PFSK-1 (cell line): ENCODE data around the gene TBC1D9.

Source experiments
- FOXP2 ChIP-seq: optimal IDR thresholded peaks from 2 replicates; pipeline ENCODE3; 2011; ENCODE audit warnings: borderline replicate concordance, control low read depth, inconsistent platforms; ENCODE audit not compliant: insufficient read depth; ENCODE audit errors: extremely low read length, extremely low read depth
- POLR2AphosphoS5 ChIP-seq: IDR thresholded peaks from 2 replicates; pipeline ENCODE4 v1.6.1; 2012; ENCODE audit warnings: low read depth, mild to moderate bottlenecking, control low read depth, low read length, moderate library complexity
- SIN3A ChIP-seq: IDR thresholded peaks from 2 replicates; pipeline ENCODE4 v1.6.1; 2012; ENCODE audit warnings: mild to moderate bottlenecking, low read length, moderate library complexity, borderline replicate concordance; ENCODE audit not compliant: insufficient read depth
- TAF1 ChIP-seq: IDR thresholded peaks from 2 replicates; pipeline ENCODE4 v1.6.1; 2012; ENCODE audit warnings: low read length, control low read depth, borderline replicate concordance; ENCODE audit not compliant: insufficient read depth
- TF ChIP-seq, protein P1 (sequence below), 2 experiments: IDR thresholded peaks; 2 replicates each; pipeline versions ENCODE4 v1.6.1 to v1.8.0; 2011 to 2012; ENCODE audit warnings: low read depth in 2 of 2, low read length in 2 of 2, control low read depth in 1 of 2, inconsistent platforms in 1 of 2, mild to moderate bottlenecking in 1 of 2, moderate library complexity in 1 of 2; ENCODE audit not compliant: insufficient read depth in 1 of 2

TBC1D9 gene

DNA sequence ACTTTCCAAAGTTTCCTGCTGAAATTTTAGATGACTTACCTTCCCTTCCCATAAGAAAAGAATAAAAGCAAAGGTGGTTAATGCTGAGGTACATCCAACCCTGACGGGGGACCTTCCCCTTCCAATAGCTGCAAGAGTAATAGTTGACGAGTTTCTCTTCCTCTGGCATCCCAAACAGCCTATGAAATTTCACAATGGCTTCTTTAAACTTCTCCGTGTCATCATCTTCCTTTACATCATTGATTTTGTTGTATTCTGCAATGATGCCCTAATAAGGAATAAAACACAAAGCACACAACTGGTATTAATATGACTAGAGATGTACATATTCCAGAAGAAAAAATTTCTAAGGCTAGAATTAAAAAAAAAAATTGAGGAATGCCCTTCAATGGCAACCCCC is 76.6 kb downstream of the TBC1D9 start:
- TF ChIP-seq POLR2AphosphoS5 = no peak
- no peak for TF ChIP-seq SIN3A
- TF ChIP-seq TAF1 = no peak
- TF ChIP-seq, protein P1, sequence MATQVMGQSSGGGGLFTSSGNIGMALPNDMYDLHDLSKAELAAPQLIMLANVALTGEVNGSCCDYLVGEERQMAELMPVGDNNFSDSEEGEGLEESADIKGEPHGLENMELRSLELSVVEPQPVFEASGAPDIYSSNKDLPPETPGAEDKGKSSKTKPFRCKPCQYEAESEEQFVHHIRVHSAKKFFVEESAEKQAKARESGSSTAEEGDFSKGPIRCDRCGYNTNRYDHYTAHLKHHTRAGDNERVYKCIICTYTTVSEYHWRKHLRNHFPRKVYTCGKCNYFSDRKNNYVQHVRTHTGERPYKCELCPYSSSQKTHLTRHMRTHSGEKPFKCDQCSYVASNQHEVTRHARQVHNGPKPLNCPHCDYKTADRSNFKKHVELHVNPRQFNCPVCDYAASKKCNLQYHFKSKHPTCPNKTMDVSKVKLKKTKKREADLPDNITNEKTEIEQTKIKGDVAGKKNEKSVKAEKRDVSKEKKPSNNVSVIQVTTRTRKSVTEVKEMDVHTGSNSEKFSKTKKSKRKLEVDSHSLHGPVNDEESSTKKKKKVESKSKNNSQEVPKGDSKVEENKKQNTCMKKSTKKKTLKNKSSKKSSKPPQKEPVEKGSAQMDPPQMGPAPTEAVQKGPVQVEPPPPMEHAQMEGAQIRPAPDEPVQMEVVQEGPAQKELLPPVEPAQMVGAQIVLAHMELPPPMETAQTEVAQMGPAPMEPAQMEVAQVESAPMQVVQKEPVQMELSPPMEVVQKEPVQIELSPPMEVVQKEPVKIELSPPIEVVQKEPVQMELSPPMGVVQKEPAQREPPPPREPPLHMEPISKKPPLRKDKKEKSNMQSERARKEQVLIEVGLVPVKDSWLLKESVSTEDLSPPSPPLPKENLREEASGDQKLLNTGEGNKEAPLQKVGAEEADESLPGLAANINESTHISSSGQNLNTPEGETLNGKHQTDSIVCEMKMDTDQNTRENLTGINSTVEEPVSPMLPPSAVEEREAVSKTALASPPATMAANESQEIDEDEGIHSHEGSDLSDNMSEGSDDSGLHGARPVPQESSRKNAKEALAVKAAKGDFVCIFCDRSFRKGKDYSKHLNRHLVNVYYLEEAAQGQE (IDR thresholded peaks at IDR 0.05; ENCODE audit: insufficient read depth in 1 of 2, low read depth in 2 of 2, low read length in 2 of 2) = no peak
- TF ChIP-seq FOXP2 = no peak

DNA sequence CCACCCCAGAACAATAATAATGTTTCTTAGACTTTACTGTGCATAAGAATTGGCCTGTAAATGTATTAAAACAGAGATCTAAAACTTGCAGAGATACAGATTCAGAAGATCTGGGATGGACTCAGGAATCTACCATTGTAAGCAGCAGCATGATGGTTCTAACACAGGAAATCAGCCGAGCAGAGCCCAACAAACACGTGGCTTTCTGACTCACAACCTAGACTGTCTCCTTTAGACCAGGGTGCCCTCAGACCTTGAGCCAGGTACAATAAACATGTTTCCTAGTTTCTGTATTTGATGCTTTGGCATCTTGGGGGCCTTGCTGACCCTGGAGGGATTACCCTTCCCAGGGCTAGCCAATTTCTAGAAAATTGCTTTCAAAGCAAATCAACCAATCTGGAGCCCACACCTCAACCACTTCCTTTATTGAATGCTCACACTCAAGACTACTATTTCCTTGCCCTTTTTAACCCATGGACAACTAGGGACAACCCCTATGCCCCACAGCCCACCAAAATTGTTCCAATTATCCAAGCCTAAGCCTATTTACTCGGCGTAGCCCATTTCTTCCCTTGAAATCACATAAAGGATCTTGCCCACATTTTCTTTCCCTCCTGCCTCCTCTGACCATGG is 80.5 kb downstream of the TBC1D9 start:
- TF ChIP-seq TAF1 = no peak
- TF ChIP-seq POLR2AphosphoS5 = no peak
- TF ChIP-seq FOXP2 = no peak
- TF ChIP-seq SIN3A = no peak; the same call in 1 of the 2 replicates
- TF ChIP-seq, protein P1 (IDR thresholded peaks at IDR 0.05; ENCODE audit: insufficient read depth in 1 of 2, low read depth in 2 of 2, low read length in 2 of 2) = no peak

DNA sequence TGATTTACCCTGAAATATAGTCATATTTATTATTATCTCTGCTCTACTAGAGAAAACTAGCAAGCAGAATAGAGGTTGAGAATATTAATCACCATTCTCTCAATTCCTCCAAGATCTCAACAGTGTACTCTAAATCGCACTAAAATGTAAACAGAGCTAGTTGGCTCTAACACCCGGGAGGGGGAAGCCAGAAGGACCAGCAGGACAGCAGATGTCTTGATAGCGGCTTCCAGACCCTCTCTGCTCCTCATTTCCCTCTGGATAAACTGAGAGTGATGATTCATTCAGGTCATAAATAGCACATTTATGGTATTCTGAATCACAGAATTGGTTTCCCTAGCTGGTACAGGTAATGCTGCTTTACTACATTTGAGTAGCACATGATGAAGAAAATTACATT is 82.5 kb downstream of the TBC1D9 start:
- TF ChIP-seq FOXP2 (no peak), SIN3A (no peak), TAF1 (no peak)
- TF ChIP-seq, protein P1 (IDR thresholded peaks at IDR 0.05; ENCODE audit: insufficient read depth in 1 of 2, low read depth in 2 of 2, low read length in 2 of 2) = no peak

DNA sequence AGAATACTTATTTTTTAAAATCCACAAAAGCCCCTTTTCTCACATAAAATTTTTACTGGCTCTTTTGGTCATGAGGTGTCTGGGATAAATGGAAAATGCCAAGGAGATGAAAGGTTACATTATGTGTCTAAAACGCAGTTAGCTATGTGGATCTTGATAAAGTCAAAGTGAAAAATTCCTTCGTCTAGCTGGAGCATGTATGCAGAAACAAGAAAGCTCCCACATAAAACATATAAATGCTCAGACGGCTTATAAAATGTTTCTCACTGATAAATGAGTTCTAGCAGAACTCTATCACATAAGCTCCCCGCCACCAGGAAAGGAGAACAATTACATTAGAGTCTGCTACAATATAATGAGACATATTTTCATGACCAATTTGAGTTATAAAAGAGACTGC is 83.8 kb downstream of the TBC1D9 start:
- TF ChIP-seq, protein P1 (IDR thresholded peaks at IDR 0.05; ENCODE audit: insufficient read depth in 1 of 2, low read depth in 2 of 2, low read length in 2 of 2) = no peak
- TF ChIP-seq FOXP2 (no peak), SIN3A (no peak), POLR2AphosphoS5 (no peak), TAF1 (no peak)
